CD4-positive, alpha-beta T cell treated with Interleukin-10 for 1 hour (primary cell): Measurements from ENCODE around the gene GIPC3.
A peak's percentile ranks its signal among the peaks of the same experiment; 100 is the strongest.

Source experiments
- DNase-seq: peaks from one replicate; pipeline ENCODE4 v3.0.0-alpha.2; 2020

The GIPC3 gene, protein sequence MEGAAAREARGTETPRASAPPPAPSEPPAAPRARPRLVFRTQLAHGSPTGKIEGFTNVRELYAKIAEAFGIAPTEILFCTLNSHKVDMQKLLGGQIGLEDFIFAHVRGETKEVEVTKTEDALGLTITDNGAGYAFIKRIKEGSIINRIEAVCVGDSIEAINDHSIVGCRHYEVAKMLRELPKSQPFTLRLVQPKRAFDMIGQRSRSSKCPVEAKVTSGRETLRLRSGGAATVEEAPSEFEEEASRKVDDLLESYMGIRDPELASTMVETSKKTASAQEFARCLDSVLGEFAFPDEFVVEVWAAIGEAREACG

DNA sequence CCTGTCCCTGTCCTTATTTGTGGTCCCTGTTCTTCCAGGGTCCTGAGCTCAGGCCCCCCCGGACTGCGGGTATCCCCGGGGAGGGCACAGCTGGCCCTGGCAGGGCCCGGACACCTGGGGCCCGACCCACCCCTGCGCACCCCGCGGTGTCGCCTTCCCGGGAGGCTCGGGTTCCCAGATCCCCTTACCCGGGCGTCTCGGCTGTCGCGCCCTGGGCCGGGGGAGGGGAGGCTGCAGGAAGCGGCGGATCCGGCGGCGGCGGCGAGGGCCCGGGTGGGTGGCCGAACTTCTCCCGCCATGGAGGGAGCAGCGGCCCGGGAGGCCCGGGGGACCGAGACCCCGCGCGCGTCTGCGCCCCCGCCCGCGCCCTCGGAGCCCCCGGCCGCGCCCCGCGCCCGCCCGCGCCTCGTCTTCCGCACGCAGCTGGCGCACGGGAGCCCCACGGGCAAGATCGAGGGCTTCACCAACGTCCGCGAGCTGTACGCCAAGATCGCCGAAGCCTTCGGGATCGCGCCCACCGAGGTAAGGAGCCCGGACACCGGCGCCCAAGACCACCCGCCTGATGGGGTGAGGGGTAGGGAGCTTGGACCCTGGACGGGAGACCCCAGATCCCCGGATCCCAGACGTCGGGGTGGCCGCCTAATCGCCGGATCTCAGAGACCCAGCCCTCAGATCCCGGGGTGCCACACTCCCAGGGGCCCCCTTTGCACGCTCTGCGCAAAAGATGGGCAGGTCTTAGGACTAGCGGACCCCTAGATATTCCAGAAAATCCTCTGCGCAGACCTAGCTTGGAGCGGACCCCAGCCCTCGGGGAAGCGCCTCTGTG, at the start of gene GIPC3:
GIPC3 (plus strand) TSS at position 178 of the 826 bp plus-strand sequence; CDS start at position 298, 120 bp downstream.
- DNase-seq: no peak

DNA sequence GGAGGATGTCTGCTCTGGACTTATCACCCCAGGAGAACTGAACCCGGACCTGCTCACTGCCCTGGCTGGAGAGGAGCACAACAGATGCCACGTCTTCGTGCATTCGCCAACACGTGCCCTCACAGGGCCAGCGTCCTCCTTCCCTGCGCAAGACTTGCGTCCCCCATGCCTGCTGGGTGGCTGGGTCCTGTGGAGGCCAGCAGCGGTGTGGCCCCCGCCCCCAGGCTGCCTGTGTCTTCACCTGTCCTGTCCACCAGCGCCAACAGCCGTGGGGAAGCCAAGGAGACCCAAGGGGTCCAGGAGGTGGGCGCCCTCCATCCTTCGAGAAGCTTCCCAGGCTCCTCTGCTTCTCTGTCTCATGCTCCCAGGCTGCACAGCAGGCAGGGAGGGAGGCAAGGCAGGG, 49.7 kb upstream of the GIPC3 start:
- DNase-seq: no peak

DNA sequence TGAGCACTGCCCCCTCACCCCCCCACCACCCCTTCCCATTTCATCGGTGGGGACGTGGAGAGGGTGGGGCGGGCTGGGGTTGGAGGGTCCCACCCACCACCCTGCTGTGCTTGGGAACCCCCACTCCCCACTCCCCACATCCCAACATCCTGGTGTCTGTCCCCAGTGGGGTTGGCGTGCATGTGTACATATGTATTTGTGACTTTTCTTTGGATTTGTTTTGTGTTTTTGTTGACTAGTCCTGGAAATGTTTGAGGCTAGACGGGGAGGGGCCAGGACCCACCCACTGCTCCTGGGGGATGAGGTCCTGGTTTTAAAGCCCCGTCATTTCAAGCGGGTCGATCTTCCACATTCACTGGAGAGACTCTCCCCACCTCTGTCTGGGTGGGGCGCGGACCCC, 49.3 kb upstream of the GIPC3 start:
- DNase-seq: no peak

DNA sequence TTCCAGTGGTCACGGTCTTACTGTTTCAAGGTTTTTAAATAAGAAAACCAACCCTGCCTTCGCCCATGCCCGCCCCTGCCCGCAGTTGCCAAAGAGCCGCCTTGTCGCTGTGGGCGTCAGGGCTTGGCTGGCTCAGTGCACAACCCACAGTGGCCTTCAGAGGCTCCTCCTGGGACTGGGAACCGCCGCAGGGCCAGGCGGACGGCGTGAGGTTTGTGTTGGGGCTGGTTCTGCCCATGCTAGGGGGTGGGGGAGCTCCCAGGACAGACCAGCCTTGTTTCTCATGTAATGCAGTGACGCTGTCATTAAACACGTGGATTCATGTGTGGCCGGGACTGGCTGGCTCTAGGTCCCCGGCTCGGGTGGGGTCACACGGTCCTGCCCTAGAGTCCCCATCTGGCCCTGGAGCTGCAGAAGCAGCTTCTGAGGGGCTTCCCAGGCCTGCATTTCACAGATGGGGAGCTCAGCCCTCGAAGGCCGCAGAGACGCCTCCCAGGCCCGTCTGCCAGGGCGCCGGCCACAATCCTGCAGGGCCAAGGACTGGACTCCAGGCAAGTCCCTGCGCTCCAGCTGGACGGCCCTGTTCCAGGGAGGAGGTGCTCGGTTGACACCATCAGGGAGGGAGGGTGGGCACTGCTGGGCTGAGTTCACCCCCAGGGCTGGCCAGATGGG, 48.7 kb upstream of the GIPC3 start:
- no peak for DNase-seq

DNA sequence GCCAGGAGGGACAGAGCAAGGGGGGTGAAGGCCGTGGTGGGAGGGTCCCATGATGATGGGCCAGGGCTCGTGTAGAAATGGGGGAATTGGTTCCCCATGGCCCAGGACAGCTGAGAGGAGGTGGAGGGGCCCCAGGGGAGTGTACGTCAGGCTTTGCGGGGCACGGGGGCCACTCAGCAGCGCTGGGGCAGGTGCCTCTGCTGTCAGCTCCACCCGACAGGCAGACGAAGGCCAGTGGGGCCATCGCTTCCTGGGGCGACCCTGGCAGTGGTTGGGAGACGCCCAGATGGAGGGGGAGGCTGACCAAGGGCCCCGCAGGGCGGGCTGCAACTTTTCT, 48.2 kb upstream of the GIPC3 start:
- no peak for DNase-seq

DNA sequence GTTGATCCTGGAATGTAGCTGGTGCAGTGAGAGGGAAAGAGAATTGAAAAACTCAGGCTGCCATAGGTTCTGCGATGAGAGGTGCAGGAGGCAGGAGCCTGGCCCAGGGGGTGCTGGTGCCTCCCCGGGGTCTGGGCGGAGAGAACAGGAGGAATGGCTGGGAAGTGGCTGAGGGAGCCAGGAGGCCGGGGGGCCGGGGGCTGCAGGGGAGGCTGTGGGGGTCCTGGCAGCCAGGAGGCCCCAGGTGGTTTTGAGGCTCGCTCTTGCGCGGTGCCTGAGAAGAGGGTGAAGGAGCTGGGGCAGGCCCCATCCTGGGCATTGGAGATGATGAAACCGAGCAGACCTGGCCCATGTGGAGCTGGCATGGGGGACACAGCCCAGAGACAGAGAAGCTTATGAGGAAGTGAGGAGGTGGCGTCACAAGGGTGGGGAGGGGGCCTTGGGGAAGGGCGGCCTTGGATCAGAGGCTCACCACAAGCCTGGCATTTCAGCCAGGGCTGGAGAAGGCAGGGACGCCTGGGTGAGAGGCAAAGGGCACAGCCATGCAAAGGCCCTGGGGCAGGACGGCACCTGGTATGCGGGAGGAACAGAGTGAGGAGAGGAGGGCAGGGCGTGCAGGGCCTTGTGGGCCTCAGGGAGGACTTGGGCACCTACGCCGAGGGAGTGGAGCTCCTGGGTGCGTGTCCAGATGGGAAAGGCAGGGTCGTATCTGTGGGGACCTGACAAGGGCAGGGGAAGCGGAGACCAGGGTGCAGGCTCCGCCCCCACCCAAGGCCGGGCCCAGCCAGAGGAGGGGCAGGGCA, 47.6 kb upstream of the GIPC3 start:
- DNase-seq: no peak

DNA sequence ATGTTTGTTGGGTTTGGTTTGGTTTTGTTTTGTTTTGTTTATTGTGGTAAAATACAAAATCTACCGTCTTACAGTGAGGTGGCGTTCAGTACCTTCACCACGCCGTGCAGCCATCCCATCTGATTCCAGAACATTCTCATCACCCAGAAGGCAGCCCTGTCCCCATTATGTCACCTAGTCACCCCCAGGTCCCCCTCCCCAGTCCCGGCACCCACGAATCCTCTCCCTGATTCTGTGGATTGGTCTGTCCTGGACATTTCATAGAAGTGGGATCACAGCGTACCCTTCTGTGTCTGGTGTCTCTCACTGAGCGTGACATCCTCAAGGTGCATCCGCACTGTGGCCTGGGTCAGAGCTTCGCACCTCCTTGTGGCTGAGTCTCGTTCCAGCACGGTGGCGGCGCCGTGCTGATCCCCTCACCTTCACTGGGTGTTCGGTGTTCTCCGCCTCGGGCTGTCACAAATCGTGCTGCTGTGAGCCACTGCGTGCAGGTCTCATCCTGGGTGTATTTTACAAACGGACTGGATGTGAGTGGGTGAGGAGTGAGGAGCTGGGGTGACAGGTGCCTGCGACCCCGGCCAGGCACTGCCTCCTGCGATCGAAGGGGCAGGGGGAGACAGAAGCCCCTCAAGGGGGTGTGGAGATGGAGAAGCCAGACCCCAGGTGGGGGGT, 46.9 kb upstream of the GIPC3 start:
- no peak for DNase-seq

DNA sequence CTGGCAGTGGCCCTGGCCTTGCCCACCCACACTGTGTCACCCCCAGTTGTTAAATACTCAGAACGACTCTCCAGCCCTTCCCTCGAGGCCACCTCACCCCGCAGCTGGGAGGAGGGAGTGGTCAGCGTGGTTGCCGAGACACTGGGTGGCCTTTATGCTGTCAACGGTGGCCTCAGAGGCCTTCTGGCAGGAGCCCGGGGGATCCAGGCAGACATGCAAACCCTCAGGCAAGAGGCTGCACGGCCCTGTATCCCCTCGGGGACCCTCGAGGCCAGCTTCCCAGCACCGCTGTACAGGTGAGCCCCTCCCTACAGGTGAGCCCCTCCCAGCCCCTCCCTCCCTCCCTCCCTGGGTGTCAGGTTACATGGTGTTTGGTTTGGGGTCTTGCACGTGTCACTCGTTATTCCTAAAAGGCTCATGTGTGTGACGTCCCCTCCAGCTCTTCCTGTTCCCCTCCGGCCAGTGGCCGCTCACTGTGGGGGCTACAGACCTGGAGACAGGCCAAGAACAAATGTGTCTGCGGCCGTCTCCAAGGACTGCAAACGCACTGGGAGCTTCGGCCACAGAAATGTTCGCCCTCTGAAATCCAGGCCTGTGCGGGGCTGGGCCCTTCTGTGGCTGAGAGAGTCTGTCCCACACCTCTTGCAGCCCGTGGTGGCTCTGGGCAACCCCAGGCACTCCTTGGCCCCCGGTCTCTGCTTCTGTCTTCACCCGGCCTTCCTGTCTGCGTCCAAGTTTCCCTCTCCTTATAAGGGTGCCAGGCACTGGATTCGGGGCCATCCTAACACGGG, 46.1 kb upstream of the GIPC3 start, which contains the start of gene TEKTIP1:
TEKTIP1 (plus strand) TSS at position 210 of the 791 bp plus-strand sequence; CDS start at position 214, 4 bp downstream.
- no peak for DNase-seq

DNA sequence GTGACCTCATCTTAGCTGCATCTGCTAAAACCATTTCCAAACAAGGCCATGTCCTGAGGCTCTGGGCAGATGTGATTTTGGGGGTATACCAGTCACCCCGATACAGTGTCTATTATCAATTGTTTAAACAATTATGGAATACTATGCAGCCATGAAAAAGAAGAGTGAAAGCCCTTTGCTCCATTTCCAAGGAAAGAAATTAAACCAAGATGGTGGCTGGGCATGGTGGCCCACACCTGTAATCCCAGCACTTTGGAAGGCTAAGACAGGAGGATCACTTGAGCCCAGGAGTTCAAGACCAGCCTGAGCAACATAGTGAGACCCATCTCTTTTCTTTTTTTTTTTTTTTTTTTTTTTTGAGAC, 45.5 kb upstream of the GIPC3 start:
- DNase-seq: no peak

DNA sequence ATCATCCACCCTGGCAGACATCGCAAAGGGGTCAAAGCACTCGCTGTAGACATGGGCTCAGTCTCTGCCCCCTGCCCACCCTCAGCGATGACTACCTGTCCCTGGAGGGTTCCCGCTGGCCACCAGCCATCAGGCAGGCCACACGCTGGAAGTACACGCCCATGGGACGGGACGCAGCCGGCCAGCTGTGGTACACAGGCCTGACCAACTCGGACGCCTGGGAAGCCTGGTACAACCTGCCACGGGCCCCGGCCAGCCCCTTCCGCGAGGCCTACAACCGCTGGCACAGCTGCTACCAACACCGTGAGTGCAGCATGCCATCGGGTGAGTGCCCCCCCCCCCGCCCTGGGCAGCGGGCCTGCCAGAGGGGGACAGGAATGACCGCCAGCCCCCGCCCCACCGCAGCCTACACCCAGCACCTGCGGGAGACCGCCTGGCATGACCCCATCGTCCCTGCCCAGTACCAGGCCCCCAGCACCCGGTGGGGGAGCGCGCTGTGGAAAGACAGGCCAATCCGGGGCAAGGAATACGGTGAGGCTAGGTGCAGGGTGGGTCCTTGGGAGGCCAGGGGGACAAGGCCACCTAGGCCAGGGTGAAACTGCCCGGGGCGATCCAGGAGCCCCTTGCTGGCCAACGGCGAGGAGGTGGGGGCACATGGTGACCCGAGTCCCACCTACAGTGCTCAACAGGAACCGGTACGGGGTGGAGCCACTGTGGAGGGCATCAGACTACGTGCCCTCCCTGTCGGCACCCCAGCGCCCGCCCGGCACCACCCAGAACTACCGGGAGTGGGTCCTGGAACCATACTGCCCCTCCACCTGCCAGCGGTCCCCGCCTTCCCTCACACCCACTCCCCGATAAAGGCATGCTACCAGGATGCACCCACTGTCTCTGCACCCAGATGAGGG, 41.9 kb upstream of the GIPC3 start:
- no peak for DNase-seq

DNA sequence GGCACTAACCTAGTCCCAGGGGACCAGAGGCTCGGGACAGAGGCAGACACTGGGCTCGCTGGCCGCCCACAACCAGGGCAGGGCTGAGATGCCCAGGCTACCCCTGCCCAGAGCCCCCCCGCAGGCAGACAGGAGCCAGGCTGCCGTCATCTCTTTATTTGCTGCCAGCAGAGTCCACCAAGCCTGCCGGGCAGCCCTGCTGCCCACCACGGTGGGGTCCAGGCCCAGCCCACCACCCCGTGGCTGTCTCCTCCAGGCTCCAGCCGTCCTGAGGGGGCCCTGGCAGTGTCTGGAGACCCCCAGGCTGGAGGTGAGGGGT, 41.3 kb upstream of the GIPC3 start:
- DNase-seq: no peak

DNA sequence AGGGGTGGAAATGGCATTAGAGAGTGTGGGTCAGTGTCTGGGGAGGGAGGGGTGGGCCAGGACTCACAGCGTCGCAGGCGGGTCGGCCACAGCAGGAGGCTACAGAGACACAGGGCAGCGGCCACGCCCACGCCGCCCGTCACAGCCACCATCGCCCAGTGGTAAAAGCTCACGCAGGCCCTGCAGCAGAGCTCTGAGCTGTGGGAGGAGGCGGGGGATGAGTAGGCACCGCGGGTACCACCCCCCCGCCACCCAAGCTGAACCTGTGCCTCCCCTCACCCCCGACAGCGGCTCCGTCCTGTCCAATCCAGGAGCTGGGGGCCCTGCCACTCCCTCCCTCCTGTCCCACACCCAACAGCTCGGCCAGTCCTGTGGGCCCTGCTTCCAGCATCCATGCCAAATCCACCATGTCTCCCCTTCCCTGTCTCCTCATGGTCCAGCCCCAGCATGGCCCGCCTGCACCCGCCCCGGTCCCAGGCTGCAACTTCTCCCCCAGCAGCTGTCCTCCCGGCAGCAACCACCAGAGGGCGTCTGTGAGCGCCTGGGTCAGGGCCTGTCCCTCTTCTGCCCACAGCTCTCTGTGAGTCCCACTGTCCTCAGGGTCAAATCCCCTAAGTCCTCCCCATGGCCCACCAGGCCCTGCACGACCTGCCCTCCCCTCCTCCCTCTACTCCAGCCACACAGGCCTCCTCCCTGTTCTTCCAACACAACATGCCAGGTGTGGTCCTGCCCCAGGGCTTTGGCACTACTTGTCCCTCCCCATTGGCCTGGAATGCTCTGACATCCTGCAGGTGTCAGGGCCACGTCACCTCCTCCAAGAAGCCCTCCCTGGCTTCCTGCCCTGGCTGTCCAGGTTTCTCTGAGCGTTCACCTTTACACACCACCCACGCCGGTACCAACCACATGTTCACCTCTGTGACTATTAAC, 40.3 kb upstream of the GIPC3 start:
- DNase-seq: peak; percentile 79

DNA sequence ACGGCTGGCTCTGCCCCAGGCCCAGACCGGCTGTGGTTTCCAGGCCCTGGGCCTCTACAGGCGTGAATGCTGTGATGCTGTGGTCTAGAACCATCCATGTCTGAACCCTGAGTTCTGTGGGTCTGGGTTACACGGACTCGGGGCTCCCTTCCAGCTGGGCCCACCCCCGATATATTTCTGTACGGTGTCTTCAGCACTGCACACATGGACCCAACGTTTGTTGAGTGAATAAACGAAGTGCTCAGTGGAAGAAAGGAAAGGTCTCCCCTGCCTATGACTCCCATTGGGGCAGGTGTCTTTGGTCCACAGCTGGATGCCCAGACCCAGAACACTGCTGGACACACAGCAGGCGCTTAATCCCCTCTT, 39.6 kb upstream of the GIPC3 start:
- no peak for DNase-seq

DNA sequence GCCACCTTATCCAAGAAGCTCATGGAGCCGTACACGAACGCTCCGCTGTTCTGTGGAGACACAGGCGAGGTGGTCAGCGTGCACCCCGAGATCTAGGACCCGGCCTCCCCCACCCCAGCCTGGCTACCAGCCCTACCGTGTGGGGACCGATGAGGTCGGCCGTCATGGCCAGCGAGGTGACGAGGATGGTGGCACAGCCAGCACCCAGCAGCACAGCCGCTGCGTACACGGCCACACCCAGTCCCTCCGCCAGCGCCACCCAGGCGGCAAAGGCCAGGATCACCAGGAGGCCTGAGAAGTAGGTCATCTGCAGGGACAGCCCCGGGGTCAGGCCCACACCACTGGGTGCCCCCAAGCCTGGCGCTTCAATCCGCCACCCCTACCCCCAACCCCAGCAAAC, 39.2 kb upstream of the GIPC3 start:
- DNase-seq: no peak

DNA sequence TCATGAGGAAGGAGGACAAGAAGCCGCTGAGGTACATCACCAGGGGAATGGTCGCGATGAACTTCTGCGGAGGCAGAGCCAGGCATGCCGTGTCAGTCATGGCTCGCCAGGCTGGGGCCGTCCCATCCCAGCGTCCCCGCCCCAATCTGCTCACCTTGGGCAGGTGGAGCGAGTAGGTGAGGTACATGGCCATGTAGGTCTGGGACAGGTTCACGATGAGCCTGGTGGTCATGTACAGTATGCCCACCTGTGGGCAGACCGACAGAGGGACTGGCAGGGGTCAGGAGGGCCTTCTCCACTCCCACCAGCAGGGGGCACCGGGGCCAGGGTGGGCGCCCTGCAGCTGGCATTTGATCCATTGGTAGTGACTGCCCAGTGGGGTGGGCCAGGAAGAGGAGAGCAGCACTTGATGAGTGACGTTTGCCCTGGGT, 38.0 kb upstream of the GIPC3 start:
- DNase-seq: peak; percentile 32

DNA sequence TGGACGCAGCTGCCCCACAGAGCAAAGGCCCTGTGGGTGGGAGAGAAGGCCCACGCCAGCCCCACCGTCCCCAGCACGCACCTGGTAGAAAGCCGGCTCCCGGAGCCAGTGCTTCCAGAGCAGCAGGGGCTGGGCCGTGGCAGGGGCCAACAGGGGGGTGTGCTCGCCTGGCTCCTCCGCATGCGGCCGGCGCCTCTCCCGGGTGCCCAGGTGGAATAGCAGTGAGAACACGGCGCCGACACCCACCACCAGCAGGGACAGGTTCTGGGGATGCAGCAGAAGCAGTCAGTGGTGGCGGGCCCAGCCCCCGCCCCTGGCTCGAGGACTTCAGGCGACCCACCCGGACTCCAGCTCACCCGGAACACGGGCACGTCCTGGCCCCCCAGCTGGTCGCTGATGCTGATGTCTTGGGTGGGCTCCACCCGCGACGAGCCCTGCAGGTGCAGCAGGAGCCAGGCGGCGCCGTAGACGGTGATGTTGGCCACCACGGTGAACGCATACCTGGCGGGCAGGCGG, 37.5 kb upstream of the GIPC3 start:
- DNase-seq: no peak

DNA sequence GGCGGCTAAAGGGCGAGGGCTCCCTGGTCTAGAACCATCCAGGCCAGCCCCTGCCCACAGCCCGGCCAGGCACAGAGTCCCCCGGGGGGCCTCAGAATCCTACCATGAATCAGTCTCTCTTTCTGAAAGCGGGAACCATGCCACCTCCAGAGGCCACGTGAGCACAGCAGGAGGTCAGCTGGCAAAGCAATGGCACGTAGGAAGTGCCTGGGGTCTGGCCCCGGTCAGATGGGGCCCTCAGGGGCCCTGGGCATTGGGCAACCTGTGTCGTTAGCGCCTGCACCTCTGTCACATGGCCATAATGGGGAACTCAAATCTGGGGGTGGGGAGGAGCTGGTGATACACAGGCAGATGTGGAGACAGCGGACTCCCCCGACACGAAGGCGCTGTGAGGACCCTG, 36.7 kb upstream of the GIPC3 start:
- no peak for DNase-seq

DNA sequence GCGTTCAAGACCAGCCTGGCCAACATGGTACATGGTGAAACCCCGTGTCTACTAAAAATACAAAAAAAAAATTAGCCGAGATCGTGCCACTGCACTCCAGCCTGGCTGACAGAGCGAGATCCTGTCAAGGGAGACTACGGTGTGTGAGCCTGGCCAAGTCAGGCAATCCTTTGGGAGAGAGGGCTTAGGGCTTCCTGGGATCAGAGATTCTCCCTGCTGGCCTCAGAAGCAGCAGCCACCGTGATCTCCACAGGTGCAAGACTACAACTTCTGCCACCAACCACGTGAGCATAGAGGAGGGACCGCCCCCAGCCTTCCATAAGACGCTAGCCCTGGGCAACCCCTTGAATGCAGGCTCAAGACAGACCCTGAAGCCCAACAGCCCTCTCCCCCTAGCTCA, 35.5 kb upstream of the GIPC3 start:
- DNase-seq: no peak
